MM.1S (cell line): ENCODE data around the gene OR5AN1.
"Not testable (repeated sequence)": the region's sequence is repeated elsewhere in the genome, so short reads cannot be mapped to it uniquely, and the experiment has no call there.

Experiments
- DNase-seq: peaks from one replicate; pipeline ENCODE4 v3.0.0-alpha.2; 2015
- H2AFZ ChIP-seq: fragments of 300-600 bp; sonication (generic); 2 replicates; pipeline ENCODE4 v1.6.0; 2016; ENCODE audit warnings: antibody characterized with exemption, low read length
- H3F3A ChIP-seq: fragments of 300-600 bp; sonication (generic); 2 replicates; pipeline ENCODE4 v1.6.1; 2016; ENCODE audit warnings: mild to moderate bottlenecking, antibody characterized with exemption, low read length, moderate library complexity, mixed read lengths; ENCODE audit not compliant: insufficient read depth
- H3K27ac ChIP-seq: fragments of 300-600 bp; sonication (generic); 2 replicates; pipeline ENCODE4 v1.5.1; 2016; ENCODE audit warnings: mild to moderate bottlenecking, low read length
- H3K27me3 ChIP-seq: fragments of 300-600 bp; sonication (generic); replicated peaks from 2 replicates; pipeline ENCODE4 v1.6.0; 2016; ENCODE audit warnings: low read length; ENCODE audit not compliant: insufficient read depth
- H3K36me3 ChIP-seq: fragments of 300-600 bp; sonication (generic); replicated peaks from 2 replicates; pipeline ENCODE4 v1.6.1; 2016; ENCODE audit warnings: mild to moderate bottlenecking, low read length, mixed read lengths; ENCODE audit not compliant: insufficient read depth
- H3K4me1 ChIP-seq: fragments of 300-600 bp; sonication (generic); 2 replicates; pipeline ENCODE4 v1.6.1; 2016; ENCODE audit warnings: low read length, mixed read lengths
- H3K4me2 ChIP-seq: fragments of 300-600 bp; sonication (generic); 2 replicates; pipeline ENCODE4 v1.6.0; 2016; ENCODE audit warnings: low read depth, low read length
- H3K4me3 ChIP-seq: fragments of 300-600 bp; sonication (generic); 2 replicates; pipeline ENCODE4 v1.5.1; 2016; ENCODE audit warnings: low read length, mixed read lengths
- H3K79me2 ChIP-seq: fragments of 300-600 bp; sonication (generic); 2 replicates; pipeline ENCODE4 v1.6.1; 2016; ENCODE audit warnings: mixed run types, low read length, mixed read lengths
- H3K9ac ChIP-seq: fragments of 300-600 bp; sonication (generic); 2 replicates; pipeline ENCODE4 v1.6.1; 2016; ENCODE audit warnings: low read length, mixed read lengths
- H3K9me2 ChIP-seq: fragments of 300-600 bp; sonication (generic); replicated peaks from 2 replicates; pipeline ENCODE4 v1.6.1; 2016; ENCODE audit warnings: mild to moderate bottlenecking, low read length, mixed read lengths; ENCODE audit not compliant: insufficient read depth
- H3K9me3 ChIP-seq: fragments of 300-600 bp; sonication (generic); replicated peaks from 2 replicates; pipeline ENCODE4 v1.6.1; 2016; ENCODE audit warnings: mild to moderate bottlenecking, low read length, mixed read lengths; ENCODE audit not compliant: insufficient read depth
- H4K20me1 ChIP-seq: fragments of 300-600 bp; sonication (generic); 2 replicates; pipeline ENCODE4 v1.6.1; 2016; ENCODE audit warnings: mild to moderate bottlenecking, low read length, moderate library complexity, mixed read lengths; ENCODE audit not compliant: insufficient read depth
- EZH2 ChIP-seq: fragments of 300-600 bp; sonication (generic); optimal IDR thresholded peaks from 2 replicates; pipeline ENCODE3; 2017; ENCODE audit warnings: low read depth, mild to moderate bottlenecking, antibody characterized with exemption, low read length, mixed read lengths
- EZH2phosphoT487 ChIP-seq: fragments of 300-600 bp; sonication (generic); IDR thresholded peaks from 2 replicates; pipeline ENCODE4 v1.6.1; 2018; ENCODE audit warnings: antibody characterized with exemption, low read length
- TF ChIP-seq, protein P1 (sequence below): fragments of 300-600 bp; sonication (generic); IDR thresholded peaks from 2 replicates; pipeline ENCODE4 v1.5.1; 2016; ENCODE audit warnings: antibody characterized with exemption, low read length, mixed read lengths

Gene OR5AN1

DNA sequence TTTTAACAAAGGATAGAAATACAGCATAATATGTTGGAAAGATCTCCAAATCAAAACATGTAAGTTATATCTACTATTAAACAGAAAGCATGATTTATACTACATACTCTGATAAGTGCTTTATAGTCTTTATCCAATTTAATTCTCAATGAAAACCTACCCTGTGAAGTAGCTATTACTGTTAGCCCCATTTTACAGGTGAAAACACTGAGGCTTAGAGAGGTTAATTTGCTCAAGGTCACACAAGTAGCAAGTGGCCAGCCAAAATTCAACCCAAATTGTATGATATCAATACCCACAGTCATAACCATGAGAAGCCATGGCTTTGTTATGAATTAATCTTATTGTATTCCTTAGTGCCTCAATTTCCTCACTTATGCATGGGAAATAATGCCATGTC, 675 bp upstream of the OR5AN1 start:
- Histone ChIP-seq H3K9me3 (no peaks in the 10 kb centered on the region), H3K4me3 (no peak overlapping the region), H4K20me1 (no peaks in the 10 kb centered on the region), H2AFZ (no peak overlapping the region), H3K4me1 (no peaks in the 10 kb centered on the region), H3K27ac (no peak overlapping the region), H3K79me2 (no peaks in the 10 kb centered on the region), H3F3A (no peaks in the 10 kb centered on the region), H3K27me3 (no peaks in the 10 kb centered on the region), H3K4me2 (no peak overlapping the region), H3K9me2 (no peaks in the 10 kb centered on the region), H3K9ac (no peak overlapping the region), H3K36me3 (no peaks in the 10 kb centered on the region)
- no peak for DNase-seq
- TF ChIP-seq EZH2 (no peak), EZH2phosphoT487 (no peak)
- TF ChIP-seq, protein P1, sequence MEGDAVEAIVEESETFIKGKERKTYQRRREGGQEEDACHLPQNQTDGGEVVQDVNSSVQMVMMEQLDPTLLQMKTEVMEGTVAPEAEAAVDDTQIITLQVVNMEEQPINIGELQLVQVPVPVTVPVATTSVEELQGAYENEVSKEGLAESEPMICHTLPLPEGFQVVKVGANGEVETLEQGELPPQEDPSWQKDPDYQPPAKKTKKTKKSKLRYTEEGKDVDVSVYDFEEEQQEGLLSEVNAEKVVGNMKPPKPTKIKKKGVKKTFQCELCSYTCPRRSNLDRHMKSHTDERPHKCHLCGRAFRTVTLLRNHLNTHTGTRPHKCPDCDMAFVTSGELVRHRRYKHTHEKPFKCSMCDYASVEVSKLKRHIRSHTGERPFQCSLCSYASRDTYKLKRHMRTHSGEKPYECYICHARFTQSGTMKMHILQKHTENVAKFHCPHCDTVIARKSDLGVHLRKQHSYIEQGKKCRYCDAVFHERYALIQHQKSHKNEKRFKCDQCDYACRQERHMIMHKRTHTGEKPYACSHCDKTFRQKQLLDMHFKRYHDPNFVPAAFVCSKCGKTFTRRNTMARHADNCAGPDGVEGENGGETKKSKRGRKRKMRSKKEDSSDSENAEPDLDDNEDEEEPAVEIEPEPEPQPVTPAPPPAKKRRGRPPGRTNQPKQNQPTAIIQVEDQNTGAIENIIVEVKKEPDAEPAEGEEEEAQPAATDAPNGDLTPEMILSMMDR: no peak

DNA sequence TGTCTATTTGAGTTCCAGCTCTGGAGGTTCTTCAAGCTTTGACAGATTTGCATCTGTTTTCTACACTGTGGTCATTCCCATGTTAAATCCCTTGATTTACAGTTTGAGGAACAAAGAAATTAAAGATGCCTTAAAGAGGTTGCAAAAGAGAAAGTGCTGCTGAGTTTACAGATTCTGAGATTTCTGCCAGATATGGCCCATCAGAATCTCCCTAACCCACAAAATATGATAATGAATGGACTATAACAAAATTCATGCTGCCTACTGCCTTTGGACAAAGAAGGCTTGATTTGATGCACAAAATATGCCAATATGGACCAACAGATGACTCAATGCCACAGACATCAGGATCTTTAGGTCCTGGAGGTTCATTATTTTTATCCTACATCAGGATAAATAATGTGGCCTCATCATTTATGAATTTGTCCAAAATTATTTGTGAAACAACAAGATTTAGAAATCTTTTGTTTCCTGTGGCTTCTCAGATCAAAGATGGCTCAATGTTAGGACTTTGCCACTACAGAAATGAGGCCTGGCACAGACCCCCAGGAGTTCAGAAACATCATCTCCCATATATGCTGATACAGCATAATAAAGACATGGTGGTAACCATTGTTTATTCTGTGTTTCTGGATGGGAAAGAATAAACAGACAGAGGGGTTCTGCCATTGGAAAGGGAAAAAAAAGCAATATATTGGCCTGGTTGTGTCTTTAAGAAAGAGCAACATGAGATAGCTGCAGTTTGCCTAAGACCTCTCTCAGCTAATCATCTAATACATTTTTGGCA, 6.7 kb downstream of the OR5AN1 start:
- TF ChIP-seq EZH2phosphoT487 (no peak), EZH2 (no peak)
- TF ChIP-seq, protein P1: no peak
- no peak overlapping the region for H2AFZ ChIP-seq
- no peak overlapping the region for H3K4me3 ChIP-seq
- peaks cover 8% of the 10 kb centered on the region for H3F3A ChIP-seq
- no peaks in the 10 kb centered on the region for H3K36me3 ChIP-seq
- no peaks in the 10 kb centered on the region for H3K9me3 ChIP-seq
- no peaks in the 10 kb centered on the region for H3K79me2 ChIP-seq
- H3K9me2 ChIP-seq: no peaks in the 10 kb centered on the region
- no peak overlapping the region for H3K4me2 ChIP-seq
- H3K27ac ChIP-seq: no peak overlapping the region
- DNase-seq: no peak
- H3K4me1 ChIP-seq: peaks cover 22% of the 10 kb centered on the region
- no peak overlapping the region for H3K9ac ChIP-seq
- no peaks in the 10 kb centered on the region for H3K27me3 ChIP-seq
- no peaks in the 10 kb centered on the region for H4K20me1 ChIP-seq

DNA sequence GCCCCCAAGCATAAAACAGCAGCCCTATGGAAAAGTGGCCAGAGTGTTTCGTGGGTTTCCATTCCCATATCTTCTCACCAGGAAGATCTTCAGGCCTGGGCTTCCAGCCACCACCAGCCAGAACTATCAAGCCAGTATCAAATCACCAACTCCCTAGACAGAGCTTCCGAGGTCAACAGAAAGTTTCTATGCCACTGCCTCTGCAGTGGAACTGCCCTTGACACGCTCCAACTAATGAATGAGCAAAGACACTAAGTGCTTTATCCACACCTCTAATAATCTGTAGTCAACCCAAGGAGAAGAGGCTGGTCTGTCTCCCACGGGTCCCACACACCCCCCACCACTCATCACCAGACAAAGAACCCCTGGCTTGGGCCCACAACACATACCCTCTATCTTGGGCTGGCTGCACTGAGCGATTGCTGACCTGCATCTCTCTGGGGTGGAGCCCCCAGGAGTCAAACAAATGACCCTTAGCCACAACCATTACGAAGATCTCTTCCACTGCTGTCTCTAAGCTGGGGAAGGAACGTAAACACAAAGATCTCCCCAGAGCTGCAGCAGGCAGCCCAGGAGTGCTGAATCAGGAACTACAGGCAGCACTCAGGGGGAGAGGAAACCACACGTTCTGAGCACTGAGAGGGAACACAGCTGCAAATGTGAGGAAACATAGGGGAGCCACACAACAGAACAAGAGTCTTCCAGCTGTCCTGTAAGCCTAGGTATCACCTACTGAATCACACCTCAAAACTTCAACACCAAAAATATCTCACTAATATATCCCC, 9.7 kb downstream of the OR5AN1 start:
- Histone ChIP-seq H3K4me3 (peak overlapping the region; percentile 16; the same call in 1 of the 2 replicates), H3F3A (peaks cover 8% of the 10 kb centered on the region), H3K9me2 (no peaks in the 10 kb centered on the region), H3K9me3 (no peaks in the 10 kb centered on the region), H3K4me2 (peak overlapping the region; percentile 63), H3K79me2 (no peaks in the 10 kb centered on the region), H3K36me3 (no peaks in the 10 kb centered on the region), H3K4me1 (peaks cover 22% of the 10 kb centered on the region), H2AFZ (peak overlapping the region; percentile 60), H4K20me1 (no peaks in the 10 kb centered on the region), H3K9ac (peak overlapping the region; percentile 40; the same call in 1 of the 2 replicates), H3K27me3 (no peaks in the 10 kb centered on the region), H3K27ac (peak overlapping the region; percentile 71; the same call in 1 of the 2 replicates)
- DNase-seq: peak; percentile 90
- TF ChIP-seq EZH2phosphoT487: no peak
- no peak for TF ChIP-seq EZH2
- TF ChIP-seq, protein P1: no peak

DNA sequence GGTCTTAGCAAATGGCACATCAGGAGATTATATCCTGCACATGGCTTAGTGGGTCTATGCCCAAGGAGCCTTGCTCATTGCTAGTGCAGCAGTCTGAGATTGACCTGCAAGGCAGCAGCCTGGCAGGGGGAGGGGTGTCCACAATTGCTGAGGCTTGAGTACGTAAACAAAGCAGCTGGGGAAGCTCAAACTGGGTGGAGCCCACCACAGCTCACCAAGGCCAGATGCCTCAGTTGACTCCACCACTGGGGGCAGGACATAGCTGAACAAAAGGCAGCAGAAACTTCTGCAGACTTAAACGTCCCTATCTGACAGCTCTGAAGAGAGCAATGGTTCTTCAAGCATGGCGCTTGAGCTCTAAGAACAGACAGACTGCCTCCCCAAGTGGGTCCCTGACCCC, 13.6 kb downstream of the OR5AN1 start:
- not testable (repeated sequence) for H3K9me2 ChIP-seq, H3K36me3 ChIP-seq, H4K20me1 ChIP-seq, H3K4me3 ChIP-seq, H3K4me2 ChIP-seq, H3K79me2 ChIP-seq, DNase-seq, H2AFZ ChIP-seq, H3F3A ChIP-seq, H3K27ac ChIP-seq, H3K27me3 ChIP-seq, H3K9ac ChIP-seq, H3K9me3 ChIP-seq
- peaks cover 22% of the 10 kb centered on the region for H3K4me1 ChIP-seq
